GM04504 (cell line): Measurements from ENCODE around the gene MTX1.
"Not testable (repeated sequence)": the region's sequence is repeated elsewhere in the genome, so short reads cannot be mapped to it uniquely, and the experiment has no call there.

ENCODE experiments used
- DNase-seq: peaks from one replicate; pipeline ENCODE4 v3.0.0-alpha.2; 2012; ENCODE audit warnings: low read depth

MTX1 gene, protein sequence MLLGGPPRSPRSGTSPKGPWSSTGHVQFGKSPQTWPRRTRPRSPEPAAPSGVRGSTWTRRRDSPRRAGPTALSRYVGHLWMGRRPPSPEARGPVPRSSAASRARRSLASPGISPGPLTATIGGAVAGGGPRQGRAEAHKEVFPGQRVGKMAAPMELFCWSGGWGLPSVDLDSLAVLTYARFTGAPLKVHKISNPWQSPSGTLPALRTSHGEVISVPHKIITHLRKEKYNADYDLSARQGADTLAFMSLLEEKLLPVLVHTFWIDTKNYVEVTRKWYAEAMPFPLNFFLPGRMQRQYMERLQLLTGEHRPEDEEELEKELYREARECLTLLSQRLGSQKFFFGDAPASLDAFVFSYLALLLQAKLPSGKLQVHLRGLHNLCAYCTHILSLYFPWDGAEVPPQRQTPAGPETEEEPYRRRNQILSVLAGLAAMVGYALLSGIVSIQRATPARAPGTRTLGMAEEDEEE

GRCh38 chr1:155208541-155209311 lies at the start of gene MTX1:
Gene MTX1 (plus strand): TSS chr1:155208695. CDS start chr1:155208805, 110 bp downstream.
- peak; percentile 82 for DNase-seq

GRCh38 chr1:155158991-155159390 lies 49.5 kb upstream of the MTX1 start:
- no peak for DNase-seq

DNA sequence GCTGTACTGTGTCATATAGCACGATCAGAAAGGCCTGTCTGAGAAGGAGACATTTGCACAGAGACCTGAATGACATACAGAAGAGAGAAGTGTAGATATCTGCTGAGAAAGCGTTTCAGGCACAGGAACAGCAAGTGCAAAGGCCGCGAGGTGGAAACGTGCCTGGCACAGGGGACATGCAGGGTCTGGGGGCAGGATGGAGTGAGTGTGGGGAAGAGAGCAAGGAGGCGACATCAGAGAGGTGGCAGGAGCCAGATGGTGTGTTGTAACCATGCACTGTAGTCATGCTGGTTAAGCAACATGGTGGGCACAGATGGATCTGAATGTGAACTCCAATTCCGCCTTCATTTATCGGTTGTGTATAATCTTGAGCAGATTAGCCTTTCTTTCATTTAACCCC lies 48.4 kb upstream of the MTX1 start:
- DNase-seq, result no peak

GRCh38 chr1:155162631-155163030 lies 45.9 kb upstream of the MTX1 start:
- DNase-seq, result not testable (repeated sequence)

- DNase-seq, result not testable (repeated sequence)
These were observed 44.7 kb upstream of the MTX1 start for GRCh38 chr1:155163785-155164184.

DNA sequence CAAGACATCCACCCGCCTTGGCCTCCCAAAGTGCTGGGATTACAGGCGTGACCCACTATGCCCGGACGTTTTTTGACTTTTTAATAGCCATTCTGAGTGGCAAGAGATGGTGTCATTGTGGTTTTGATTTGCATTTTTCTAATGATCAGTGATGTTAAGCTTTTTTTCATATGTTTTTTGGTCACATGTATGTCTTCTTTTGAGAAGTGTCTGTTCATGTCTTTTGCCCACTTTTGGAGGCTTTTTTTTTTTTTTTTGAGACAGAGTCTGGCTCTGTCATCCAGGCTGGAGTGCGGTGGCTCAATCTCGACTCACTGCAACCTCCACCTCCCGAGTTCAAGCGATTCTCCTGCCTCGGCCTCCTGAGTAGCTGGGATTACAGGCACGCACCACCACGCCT lies 43.9 kb upstream of the MTX1 start:
- not testable (repeated sequence) for DNase-seq

DNA sequence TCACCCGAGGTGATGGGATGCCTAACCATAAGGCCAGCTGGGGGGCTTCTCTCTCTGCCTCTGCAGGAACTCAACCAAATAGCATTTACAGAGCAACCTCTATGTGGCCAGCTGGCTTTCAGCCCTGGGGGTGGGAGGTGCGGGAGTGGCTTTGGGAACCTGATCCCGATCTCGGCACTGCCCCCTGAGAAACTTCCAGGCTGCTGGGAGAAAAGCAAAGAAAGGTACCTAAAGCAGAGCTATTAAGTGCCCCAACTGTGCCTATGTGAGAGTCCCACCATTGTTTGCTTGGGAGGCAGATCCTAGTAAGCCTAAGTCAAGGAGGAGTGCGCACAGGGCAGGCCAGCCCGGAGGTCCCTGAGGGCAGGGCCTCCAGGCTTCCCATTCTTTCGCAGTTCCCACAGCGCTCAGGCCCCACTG lies 42.4 kb upstream of the MTX1 start:
- no peak for DNase-seq

- DNase-seq, result no peak
These were observed 41.9 kb upstream of the MTX1 start for GRCh38 chr1:155166471-155167165.

DNA sequence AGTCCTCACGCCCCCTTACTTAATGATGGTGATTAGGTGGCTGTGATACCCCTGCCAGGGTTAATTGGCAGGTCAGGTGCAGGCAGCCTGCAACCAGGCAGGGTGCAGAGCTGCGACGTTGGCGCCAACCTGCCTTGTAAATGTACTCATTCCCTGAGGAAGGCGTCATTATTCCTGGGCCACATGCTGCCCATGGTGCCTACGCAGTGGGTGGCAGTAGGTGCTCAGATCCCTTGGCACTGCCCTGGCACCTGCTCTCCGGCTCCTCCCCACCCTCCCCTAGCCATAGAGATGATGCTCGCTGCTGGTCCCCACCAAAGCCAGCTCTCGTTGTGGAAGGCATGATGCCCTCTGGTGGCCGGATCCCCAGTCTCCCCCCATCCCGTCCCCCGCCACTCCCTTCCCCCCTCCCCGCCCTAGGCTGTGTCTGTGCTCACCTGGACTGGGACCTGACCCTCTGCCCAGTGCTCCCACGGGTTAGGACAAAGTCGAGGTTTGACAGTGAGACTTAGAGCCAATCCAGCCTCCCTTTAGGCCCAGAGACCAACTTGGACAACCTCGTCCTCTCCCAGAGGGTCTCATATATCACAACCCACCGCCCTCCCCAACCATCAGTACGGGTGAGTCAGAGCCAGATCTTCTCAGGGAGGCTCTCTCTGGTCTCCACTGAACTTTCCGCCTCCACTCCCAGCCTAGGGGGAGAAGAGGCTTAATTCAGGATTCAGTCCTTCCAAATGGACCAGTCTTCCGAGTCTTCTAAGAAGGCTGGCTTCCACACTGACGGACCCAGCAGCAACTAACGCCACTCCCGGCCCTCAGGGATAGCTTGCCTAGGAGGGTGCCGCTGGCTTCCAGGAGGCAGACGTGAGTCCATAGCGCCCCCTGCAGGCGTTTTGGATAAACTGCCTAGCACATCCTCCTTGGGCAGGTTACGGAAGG lies 41.1 kb upstream of the MTX1 start:
- peak; percentile 50 for DNase-seq

- not testable (repeated sequence) for DNase-seq
These were observed 40.4 kb upstream of the MTX1 start for GRCh38 chr1:155168105-155168445.

DNA sequence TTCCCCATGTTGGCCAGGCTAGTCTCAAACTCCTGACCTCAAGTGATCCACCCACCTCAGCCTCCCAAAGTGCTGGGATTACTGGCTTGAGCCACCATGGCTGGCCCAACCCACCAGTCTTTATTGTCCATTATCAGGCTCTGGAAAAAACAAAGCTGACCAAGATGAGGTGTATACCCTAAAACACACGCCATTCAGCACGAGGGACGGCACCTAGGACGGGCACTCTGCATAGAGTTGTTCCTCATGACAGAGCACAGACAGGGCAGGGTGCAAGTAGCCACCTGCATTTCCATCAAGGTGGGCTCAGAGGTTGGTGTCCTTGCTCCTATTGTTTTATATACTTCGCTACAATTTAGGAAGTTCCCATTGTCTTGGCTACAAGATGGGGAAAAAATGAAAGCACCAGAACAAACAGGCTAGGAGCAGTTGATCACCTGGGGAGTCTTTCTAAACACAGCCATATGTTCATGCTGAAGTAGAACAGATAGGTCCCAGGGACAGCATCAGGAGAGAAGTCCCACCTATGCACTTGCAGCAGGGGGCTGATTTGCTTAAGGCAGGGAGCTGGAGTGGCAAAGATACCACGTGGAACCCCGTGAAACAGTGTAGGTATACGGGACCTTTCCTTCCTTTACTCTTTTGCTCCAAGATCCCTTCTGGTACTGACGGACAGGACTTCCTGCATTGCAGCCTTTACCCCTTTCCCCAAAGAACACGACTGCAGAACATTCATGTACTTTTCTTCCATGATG lies 39.9 kb upstream of the MTX1 start:
- no peak for DNase-seq

DNA sequence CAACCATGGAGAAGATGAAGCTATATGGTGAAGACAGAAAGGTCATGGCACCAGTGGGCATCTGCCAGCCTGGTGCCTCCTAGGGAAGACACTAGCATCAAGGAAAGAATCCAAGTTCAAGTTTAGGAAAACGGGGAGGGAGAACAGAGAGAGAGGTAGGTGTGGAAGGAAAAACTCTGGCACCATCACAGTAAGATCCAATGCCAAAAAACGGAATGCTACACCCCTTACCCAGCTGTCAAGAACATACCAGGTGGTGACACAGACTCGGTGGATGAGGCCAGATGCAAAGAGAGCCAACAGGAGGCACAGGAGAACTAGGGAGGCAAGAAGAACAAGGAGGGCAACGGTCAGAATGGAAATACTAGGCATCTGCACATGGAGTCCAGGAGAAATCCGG lies 39.0 kb upstream of the MTX1 start:
- no peak for DNase-seq

DNA sequence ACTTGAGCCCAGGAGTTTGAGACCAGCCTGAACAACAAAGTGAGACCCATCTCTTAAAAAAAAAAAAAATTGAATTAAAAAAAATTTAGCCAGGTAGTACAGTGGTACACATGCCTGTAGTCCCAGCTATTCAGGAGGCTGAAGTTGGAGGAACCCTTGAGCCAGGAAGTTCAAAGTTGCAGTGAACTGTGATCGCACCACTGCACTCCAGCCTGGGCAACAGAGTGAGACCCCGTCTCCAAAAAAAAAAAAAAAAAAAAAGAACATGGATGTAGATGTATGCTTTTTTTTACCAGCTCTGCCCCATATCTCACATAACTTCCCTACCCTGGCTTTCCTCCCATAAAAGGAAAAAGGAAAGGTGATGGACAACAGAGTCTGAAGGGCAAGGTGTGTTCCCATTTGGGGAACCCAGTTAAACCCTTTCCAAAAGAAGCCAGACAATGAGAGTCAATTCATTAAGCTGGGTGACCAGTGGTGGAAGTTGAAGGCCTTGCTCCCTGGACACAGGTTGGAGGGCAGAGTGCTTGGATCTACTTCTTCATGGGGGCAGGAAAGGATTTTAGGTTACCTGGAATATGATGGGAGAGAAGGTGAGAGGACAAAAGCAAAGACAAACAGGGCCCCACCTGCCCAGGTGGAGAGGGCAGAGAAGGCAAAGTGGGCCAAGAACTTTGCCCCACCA lies 38.3 kb upstream of the MTX1 start:
- DNase-seq, result no peak

- DNase-seq, result no peak
These were observed 37.7 kb upstream of the MTX1 start for GRCh38 chr1:155170806-155171205.

GRCh38 chr1:155171836-155172731 lies 36.4 kb upstream of the MTX1 start:
- no peak for DNase-seq

DNA sequence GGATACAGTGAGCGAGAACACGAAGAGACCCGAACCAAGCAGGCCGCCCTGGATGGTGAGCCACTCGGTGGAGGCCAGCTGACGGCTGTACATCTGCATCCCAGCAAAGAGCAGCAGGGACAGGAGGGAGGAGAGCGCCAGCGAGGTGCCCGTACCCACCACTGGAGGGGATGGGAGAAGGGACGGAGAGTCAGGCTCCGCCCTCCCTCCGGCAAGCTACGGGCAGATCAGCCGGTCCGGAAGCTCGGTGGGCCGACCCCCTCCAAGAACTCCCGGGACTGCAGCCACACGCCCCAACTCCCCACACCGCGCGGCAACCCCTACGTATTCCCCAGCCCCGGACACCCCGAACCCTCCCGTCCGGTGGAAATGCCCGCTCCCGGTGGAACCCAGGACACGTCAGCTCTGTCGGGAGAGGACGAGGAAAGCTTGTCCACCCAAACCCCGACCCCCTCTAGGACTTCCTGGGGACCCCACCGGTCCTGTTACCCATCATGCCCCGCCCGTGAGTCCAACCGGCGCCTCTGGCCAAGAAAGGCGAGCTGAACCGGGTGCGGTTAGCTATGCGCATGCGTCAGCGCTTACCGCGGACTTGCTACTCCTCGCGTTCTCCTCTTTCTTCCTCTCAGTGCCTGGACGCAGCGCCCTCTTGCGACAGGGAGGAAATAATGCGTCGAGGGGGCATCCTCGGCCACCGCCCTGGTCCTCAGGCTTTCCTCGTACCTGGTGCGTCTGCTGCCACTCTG lies 35.6 kb upstream of the MTX1 start, which contains the start of gene KRTCAP2:
TSS of gene KRTCAP2 (minus strand) at position 573 of the 746 bp plus-strand sequence. CDS start at position 493, 80 bp downstream.
- DNase-seq, result peak; percentile 91

DNA sequence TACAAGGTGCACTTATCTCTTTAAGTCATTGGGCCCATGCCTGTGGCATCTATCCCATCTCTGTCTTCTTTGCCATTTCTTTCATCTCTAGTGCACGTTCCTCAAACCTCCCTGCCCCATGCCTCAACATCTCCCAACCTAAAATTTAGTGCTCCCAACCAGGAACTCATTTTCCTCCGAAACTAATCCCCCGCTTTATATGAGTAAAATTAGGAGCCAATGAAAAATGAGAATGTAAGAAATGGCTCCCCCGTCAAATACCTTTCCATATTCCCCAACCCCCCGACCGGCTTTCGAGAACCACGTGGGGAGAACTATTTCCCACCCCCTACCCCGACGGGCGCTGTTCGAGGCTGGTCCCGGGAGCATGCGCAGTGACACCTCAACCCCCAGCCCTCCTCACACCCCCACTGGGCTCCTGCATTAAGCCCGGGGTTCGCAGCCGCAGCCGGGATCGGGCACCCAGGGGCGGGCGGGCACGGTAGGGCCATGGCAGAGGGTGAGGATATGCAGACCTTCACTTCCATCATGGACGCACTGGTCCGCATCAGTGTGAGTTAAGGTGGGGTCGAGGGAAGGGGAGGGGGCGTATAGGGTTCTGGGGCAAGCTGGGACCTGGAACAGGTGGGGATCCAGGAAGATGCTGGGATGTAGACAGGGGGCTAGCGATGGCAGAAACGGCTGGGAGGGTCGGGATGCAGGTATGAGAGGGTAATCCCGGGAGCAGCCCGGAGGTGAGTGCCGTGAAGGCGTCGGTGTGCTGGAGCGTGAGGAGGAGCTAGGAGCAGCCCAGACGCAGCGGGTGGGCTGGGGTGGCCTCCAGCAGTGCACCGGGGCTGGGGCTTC lies 34.8 kb upstream of the MTX1 start, which contains the start of gene TRIM46:
TSS of gene TRIM46 (plus strand) at position 372 of the 846 bp plus-strand sequence. CDS start at position 490, 118 bp downstream.
- DNase-seq, result no peak
